ENCODE results near the gene TBK1.
"Not testable (repeated sequence)": the region's sequence is repeated elsewhere in the genome, so short reads cannot be mapped to it uniquely, and the experiment has no call there.

Gene TBK1

DNA sequence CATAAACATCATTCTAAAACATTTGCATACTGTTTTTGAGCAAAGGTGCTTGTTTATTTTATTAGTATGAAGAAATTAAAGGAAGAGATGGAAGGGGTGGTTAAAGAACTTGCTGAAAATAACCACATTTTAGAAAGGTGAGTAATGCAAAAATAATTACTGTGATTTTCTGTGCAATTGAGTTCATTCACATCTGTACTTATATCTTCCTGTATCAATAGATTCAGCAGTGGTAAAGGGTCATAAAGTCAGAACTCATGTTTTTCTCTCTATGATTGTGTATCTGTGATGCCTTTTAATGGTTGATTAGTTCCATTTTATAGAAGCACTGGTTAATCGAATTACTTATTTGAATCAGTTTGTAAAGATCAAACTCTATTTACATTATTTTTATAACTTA is 46.0 kb downstream of the TBK1 start:
- no peak for DNase-seq

DNA sequence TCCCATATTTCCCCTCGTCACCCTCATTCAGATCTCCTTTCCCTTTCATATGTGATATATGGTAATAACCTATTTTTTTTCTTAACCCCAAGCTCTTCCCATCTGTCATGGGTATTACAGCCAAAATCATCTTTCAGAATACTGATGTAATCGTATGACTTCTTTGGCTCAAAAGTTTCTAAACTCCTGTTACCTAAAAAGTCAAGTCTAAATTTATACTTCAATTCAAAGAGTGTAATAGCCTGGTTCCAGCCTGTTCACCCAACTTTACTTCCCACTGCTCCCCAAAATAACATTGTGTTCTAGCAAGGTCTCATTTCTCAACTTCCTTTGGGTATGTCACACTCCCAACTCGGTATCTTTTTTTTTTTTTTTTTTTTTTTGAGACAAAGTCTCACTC is 48.5 kb downstream of the TBK1 start:
- no peak for DNase-seq

DNA sequence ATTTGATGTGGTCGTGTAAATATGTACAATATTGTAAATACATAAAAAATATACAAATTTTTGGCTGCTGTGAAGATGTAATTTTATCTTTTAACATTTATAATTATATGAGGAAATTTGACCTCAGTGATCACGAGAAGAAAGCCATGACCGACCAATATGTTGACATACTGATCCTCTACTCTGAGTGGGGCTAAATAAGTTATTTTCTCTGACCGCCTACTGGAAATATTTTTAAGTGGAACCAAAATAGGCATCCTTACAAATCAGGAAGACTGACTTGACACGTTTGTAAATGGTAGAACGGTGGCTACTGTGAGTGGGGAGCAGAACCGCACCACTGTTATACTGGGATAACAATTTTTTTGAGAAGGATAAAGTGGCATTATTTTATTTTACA is 49.6 kb downstream of the TBK1 start:
- DNase-seq, result no peak

DNA sequence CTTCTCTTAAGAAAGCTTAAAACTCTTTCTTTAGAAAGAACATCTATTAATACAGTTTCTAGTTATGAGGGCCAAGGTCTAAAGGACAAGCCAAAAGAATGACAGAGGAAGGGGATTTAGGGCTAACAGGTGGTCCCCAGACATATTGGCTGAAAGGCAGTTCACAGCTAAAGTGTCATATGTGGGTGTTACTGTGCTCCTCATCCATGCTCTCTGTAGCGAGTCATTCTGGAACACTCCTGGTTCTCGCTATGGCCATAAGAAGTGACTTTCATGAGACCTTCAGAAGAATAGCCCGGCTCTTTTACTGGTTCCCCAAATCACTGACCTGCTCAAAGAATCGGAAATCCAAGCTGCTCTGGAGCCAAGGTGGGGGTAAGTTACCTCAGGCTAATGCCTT is 55.0 kb downstream of the TBK1 start:
- DNase-seq, result no peak

DNA sequence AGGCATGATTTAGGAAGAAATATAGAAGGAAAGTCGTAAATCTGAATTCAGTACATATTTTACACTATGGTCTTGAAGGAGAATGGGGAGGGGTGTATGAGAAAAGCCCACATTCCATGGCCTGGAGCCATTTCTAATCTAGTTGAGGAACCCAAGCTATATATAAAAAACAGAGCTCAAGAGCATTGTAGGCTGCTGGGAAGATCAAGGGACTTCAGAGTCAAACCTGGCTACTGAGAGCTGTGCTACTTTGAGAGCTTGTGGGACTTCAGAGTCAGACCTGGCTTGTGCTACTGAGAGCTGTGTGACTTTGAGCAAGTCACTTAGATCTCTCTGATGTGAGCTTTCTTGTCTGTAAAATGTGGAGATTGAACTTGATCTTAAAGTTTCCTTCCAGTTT is 58.7 kb downstream of the TBK1 start:
- no peak for DNase-seq

DNA sequence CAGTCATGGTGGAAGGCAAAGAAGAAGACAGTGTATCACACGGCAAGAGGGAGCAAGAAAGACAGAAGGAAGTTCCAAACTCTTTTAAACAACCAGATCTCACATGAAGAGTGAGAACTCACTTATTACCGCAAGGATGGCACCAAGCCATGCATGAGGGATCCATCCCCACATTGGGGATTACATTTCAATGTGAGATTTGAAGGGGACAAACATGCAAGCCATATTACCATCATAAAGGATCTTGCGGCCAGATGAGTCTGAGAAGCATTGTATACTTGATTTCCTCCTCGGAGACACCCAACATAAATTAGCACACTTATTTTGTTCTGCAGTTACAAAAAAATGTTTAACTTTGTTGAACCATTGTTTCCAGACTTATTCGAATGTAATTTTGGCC is 66.5 kb downstream of the TBK1 start:
- no peak for DNase-seq

DNA sequence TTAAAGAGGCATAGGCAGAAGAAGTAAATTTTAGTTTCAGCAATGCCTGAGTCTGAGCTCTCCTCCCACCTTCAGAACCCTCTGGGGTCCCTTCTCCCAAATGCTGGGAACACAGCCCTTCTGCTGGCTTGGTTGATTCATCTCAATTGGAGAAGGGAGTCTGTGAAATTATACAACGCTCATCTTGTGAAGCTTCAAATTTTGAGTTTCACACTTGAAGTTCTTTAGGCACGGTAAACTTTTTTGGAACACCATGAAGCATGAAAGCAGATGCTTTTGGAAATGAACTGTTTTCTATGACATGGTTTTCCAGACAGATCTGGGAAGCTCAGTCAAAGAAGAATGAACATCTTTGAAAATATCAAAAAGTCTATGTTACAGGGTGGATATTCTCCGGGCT is 69.9 kb downstream of the TBK1 start:
- DNase-seq, result no peak

DNA sequence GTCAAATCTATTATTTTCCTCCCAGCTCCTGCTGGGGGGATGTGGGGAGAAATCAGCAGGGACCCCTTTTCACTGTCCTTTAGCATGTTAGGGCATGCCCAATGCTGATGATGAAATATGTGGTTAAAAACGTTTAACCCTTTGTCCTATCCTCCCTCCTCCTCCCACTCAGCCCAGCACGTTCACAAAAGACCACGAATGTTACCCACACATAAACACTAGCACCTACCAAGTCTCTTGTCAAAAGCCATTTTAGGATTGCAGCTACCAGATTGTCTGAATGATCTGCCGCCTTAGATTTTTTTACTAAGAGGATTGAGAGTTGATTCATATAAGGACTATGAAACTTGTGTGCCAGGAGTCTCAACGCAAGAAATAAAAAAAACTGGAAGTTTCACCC is 70.4 kb downstream of the TBK1 start:
- DNase-seq, result no peak

DNA sequence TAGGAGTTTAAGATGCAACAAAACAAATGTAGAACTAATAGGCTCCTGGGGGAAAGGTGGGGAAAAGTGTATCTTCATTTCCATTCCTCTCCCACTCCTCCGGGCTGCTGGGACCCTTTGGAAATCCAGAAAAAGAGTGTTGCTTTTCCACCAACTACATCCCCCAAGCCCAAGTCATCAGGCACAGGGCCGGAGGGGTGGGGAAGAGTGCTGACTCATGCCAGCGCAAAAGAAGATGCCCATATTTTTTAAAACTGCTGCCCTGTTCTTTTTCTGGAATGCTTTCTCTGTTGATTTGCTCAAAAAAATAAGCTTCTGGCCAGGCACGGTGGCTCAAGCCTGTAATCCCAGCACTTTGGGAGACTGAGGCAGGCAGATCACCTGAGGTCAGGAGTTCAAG is 70.9 kb downstream of the TBK1 start:
- no peak for DNase-seq

DNA sequence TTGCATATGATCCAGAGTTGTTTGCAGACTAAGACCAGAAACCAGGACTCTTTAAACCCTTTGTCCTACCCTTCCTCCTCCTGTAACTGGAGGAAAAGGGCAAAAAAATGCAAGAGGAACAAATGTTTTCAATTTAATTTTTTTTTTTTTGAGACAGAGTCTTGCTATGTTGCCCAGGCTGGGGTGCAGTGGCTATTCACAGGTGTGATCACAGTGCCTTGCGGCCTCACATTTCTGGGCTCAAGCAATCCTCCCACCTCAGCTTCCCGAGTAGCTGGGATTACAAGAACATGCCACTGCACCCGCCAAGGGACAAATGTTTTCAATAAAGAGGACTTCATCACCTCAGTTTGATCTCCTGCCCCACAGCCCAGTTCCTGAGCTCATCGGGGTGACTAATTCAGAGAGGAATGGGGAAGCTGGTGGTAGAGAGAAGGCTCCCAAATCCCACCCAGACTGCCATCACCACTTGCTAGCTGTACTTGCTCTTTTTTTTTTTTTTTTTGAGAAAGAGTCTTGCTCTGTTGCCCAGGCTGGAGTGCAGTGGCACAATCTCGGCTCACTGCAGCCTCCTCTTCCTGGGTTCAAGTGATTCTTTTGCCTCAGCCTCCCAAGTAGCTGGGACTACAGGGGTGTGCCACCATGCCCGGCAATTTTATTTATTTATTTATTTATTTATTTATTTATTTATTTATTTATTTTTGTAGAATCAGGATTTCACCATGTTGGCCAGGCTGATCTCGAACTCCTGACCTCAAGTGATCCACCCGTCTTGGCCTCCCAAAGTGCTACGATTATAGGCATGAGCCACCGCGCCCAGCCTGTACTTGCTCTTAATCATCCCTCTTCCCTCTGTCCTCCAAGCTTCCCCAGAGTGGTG is 71.9 kb downstream of the TBK1 start:
- not testable (repeated sequence) for DNase-seq

DNA sequence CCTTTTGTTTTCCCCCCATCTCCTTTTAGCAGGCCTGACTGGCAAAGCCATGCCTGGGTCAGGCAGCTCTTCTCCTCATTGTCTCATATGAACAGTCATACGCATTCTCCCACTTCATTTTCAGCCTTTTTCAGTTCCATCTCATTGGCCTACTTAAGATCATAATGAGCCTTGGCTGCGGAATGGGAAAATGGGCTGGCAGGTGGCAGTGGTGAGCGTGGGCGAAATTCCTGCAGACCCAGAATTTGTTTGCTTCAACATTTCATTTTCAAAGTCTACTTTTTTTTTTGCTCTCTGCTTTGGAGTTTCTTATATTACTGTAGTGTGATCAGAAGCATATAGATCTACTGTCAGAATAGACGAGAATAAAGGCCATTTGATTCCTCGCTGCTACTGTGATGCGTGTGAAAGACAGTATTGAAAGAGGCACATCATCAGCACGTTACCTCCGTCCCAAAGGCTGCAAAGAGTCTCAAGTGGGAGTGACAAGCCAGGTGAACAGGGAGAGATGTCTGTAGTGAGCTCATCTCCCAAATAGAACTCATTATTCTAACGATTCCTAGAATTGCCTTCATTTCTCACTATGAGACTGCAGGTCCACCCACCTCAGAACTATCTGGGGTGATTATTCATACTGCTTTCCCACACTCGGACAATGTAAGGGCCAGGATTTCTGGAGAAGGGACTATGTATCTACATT is 73.7 kb downstream of the TBK1 start:
- no peak for DNase-seq

DNA sequence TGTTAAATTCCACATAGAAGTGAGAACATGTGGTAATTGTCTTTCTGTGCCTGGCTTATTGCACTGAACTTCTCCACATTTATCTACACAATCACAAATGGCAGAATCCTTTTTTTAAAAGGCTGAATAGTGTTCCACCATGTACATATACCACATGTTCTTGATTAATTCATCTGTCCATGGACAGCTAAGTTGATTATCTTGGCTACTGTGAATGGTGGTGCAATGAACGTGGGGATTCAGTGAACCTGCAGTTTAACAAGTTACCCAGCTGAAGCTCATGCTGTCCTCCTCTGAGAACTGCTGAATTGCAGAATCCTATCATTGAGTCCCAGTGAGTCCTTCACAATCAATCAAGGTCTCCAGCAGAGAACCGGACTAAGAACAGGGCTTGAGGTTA is 74.9 kb downstream of the TBK1 start:
- no peak for DNase-seq

DNA sequence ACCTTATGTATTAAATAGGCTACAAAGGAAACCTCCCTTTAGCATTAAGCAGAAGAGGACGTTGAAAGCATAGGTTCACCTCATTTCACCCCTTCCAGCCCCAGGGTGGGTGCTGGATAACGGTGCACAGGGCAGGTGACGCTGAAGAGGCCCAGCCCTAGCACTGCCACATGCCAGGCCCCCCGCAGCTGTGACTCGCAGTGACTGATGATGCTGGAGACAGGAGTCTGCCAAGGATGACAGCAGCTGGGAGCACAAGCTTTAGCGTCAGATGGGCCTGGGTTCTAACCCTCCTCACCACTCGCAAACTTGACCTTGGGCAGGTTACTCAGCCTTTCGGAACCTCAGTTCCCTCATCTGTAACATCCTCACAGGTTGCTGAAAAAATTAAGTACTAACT is 76.7 kb downstream of the TBK1 start:
- DNase-seq, result no peak

DNA sequence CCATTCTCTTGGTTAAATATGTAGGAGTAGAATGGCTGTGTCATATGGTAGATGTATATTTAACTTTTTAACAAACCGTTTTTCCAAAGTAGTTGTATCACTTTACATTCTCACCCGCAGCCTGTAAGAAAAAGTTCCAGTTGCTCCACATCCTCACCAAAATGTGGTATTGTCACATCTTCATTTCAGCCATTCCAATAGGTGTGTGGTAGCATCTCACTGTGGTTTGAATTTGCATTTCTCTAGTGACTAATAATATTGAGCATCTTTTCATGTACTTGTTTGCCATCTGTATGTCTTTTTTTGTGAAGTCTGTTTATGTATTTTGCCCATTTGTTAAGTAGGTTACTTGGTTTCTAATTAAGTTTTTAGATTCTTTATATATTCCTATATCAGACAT is 78.6 kb downstream of the TBK1 start:
- no peak for DNase-seq

DNA sequence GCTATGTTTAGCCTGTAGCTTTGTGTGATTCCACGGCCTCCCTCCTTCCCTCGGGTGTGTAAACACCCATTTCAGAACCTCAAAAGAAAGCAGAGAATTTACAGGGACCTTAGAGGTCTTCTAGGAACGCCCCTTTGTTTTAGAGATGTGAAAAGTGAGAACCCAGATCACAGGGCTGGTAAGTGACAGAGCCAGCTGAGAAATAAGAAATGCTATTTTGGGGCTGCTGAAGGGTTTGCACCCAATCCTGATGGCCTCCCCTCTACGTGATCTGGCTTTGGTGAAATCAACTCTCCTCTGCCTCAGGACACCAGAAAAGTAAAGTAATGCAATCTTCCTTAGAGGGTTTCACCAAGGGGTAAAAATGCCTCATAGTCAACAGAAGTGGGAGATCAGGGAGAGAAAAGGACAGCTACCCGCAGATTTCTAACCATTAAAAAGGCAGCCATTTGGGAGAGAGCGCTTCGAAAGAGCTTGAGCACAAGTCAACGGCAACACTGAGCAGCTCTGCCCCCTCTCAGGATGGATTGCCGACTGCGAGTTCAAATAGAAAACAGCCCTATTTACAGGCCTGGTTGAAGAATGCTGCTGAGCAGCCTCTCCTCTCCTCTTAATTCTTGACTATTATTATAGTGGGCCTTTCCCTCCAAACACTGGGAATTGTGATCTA is 79.9 kb downstream of the TBK1 start:
- DNase-seq, result no peak

DNA sequence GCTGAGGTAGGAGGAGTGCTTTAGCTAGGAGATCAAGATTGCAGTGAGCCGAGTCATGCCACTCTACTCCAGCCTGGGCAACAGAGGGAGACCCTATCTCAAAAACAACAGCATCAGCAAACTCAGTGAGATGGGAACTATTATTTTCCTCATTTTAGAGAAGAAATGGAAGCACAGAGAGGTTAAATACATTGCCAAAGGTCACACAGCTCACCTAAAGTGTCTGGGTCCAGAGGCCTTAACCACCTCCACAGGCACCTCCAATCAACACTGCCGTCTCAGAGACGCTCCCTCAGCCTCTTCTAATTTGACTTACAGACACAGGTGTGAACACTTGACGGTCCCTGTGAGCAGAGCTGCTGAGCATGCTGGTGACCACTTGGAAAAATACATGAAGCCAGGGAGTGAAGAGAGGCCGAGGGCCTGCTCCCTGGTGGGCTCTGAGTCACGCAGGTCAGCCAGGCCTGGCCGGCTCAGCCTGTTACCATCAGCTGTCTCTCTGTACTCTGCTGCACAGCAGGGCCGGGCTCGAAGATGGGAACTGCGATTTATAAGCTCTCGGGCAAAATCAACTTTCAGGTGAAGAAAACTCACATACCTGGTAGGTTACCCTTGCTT is 80.9 kb downstream of the TBK1 start:
- no peak for DNase-seq

DNA sequence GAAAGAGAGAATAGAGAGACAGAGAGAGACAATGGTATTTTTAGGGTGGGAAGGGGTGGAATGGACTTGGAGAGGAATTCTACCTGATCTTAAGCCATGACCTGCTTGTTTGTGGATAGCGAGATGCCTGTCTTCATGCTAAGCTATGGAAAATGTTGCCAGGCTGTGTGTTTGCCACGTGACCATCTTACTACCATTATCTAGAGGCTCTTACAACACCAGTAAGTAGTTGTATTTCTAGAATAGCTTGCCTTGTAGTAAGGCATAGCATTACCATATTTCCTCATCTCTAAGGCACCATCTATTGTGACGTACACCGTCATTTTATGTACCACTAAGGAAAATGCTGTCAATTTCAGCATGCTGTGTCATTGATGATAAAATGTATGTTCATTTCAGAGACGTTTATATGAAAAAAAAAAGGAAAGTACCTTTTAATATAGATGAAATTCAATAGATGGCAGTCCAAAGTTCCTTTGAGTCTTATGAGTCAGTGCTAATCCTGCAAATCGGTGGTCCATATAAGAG is 82.8 kb downstream of the TBK1 start:
- DNase-seq, result no peak

DNA sequence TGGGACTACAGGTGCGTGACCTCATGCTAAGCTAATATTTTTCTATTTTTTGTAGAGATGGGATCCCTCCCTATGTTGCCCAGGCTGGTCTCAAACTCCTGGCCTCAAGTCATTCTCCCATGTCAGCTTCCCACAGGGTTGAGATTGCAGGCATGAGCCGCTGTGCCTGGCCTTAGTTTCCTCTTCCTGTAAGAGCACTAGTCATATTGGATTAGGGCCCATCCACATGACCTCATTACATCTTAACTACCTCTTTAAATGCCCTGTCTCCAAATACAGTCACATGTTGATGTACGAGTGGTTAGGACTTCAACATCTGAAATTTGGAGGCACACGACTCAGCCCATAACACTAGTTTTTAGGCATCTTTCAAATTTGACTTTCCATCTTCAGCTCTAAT is 86.2 kb downstream of the TBK1 start:
- no peak for DNase-seq

DNA sequence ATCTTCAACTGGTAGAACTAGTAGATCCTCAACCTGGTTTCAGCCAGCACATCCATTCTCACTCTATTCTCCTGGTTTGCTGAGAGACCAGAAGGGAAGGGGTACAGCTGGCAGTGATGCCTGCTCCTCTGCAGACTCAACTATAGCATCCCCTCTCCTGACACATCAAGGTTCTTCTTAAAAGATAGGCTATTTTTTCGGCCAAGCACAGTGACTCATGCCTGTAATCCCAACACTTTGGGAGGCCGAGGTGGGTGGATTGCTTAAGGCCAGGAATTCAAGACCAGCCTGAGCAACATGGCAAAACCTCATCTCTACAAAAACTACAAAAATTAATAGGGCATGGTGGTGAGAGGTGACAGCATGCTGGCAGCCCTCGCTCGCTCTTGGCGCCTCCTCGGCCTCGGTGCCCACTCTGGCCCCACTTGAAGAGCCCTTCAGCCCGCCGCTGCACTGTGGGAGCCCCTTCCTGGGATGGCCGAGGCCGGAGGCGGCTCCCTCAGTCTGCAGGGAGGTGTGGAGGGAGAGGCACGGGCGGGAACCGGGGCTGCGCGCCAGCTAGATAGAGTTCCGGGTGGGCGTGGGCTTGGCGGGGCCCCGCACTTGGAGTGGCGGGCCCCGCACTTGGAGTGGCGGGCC is 90.6 kb downstream of the TBK1 start:
- not testable (repeated sequence) for DNase-seq

DNA sequence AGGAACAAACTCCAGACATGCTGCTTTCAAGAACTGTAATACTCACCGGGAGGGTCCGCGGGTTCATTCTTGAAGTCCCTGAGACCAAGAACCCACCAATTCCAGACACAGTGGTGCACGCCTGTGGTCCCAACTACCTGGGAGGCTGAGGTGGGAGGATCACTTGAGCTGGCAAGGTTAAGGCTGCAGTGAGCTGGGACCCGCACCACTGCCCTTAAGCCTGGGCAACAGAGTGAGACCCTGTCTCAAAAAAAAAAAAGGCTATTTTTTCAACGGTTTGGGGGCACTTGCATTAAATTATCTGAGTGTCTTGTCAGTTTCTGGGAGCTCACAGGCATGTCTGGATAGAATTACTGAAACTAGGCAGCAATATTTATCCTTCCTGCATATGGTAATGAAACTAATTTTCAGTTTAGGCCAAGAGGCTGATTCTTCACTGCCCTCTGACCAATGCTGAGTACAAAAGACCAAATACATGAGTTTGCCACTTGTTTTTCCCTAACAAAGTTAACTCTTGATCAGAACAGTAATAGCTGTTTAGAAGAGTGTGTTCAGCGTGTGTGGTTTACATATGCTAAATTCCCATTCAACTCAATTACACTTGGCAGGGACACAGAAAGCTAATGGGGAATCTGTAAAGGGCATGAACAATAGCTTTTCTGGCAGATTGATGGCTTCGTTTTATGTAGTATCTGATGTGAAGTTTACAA is 92.6 kb downstream of the TBK1 start:
- DNase-seq, result no peak

DNA sequence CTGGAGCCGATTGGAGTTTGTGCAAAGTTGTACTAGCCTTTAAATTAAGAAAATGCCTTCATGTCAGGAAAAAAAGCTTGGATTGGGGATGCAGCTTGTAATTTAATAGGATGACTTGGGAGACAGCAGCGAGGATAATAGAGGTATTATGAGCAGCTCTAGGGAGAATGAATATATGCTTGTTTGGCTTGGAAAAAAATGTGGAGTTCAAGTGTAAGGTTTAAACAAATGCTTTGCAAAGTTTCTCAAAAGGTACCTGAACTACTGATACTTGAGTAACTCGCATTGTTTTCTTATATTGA is 93.1 kb downstream of the TBK1 start:
- DNase-seq, result no peak

DNA sequence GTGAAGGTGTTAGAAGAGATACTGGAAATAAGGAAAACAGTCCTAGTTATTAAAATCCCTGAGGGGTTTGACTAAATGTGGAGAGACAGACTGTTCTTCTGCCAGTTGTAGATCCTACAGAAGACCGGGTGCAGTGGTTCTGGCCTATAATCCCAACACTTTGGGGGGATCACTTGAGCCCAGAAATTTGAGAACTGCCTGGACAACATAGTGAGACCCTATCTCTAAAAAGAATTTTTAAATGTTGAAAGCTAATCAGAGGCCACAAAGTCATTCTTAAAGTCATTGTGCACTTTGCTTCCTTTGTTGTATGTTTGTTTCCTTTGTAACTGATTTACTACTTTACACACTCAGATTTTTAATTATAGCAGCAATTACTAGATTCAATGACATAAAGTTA is 97.2 kb downstream of the TBK1 start:
- no peak for DNase-seq
